Loucy (cell line): ENCODE data around the gene TTC16.

Experiments used
- CTCF ChIP-seq: fragments of 200-600 bp; sonication (generic); conservative IDR thresholded peaks from 2 replicates; pipeline ENCODE4 v1.5.1; 2014; ENCODE audit warnings: mild to moderate bottlenecking, antibody characterized with exemption, low read length
- EZH2phosphoT487 ChIP-seq: fragments of 200-600 bp; IDR thresholded peaks from 2 replicates; pipeline ENCODE4 v1.6.1; 2018; ENCODE audit warnings: antibody characterized with exemption, mild to moderate bottlenecking, moderate library complexity, borderline replicate concordance

- TF ChIP-seq CTCF (peak; percentile 35), EZH2phosphoT487 (no peak)
These were observed 8.1 kb upstream of the TTC16 start for GRCh38 chr9:127707766-127708165.
